HCT116 (cell line): Measurements from ENCODE around the gene RPUSD2. TPM values are rescaled to one million over a fixed set of nuclear protein-coding genes. Genes with fewer than 3 reads are reported as not detected.

Source experiments
- ATAC-seq: fragments of 200-7000 bp; cut with Tn5 transposase; 2 replicates; pipeline ENCODE4 v1.9.1; 2020; ENCODE audit warnings: mild to moderate bottlenecking, moderate library complexity
- BruUV-seq: library from RNA; stranded (reverse); fragments of 400-500 nt; replicated peaks from 2 replicates; lab custom pipeline; 2021; lab: Mats Ljungman, UMichigan
- CTCF ChIA-PET: fragments of 300-600 bp; sonication (Branson Sonifier 250); formaldehyde crosslinking; loops from one replicate; lab custom pipeline; 2021; ENCODE audit warnings: antibody characterized with exemption; lab: Charles Lee
- POLR2A ChIA-PET: fragments of 300-600, 350-600 bp; sonication (Branson Sonifier 250); formaldehyde crosslinking; loops from one replicate; lab custom pipeline; 2021; ENCODE audit warnings: antibody characterized with exemption; lab: Charles Lee
- RAD21 ChIA-PET, 2 experiments: fragments of 300-600 bp; sonication (Branson Sonifier 250); formaldehyde crosslinking; loops; one replicate each; lab custom pipeline; 2023; ENCODE audit warnings: low total read pairs in 2 of 2; ENCODE audit not compliant: uncharacterized antibody in 2 of 2, unreplicated experiment in 2 of 2, low non-redundant PET in 1 of 2; lab: Charles Lee
- DNase-seq: peaks from one replicate; pipeline ENCODE4 v3.0.0-alpha.2; 2010; ENCODE audit warnings: low read depth, low spot score
- H2AFZ ChIP-seq: fragments of 200-600 bp; shearing (Covaris generic), sonication (generic); 2 replicates; pipeline ENCODE4 v1.6.1; 2017; ENCODE audit warnings: low read depth, mixed run types, mixed read lengths, antibody characterized with exemption, low read length; ENCODE audit not compliant: poor library complexity, severe bottlenecking
- H3K27ac ChIP-seq: 2 replicates; pipeline ENCODE4 v1.5.1; 2012; ENCODE audit warnings: low read depth, low read length
- H3K27me3 ChIP-seq: fragments of 200-600 bp; sonication (generic); 2 replicates; pipeline ENCODE4 v1.6.1; 2016; ENCODE audit warnings: mixed run types, low read length, mixed read lengths; ENCODE audit not compliant: insufficient read depth
- H3K36me3 ChIP-seq, 2 experiments: fragments of 200-500 bp in 1 of 2; fragments of 200-600 bp in 1 of 2; sonication (Bioruptor generic) in 1 of 2; sonication (generic) in 1 of 2; 2 replicates each; pipeline versions ENCODE4 v1.5.1 to v1.6.1; 2014 to 2016; ENCODE audit warnings: low read length in 2 of 2, inconsistent platforms in 1 of 2, mixed read lengths in 1 of 2, mixed run types in 1 of 2; ENCODE audit not compliant: insufficient read depth in 2 of 2, control insufficient read depth in 1 of 2
- H3K4me1 ChIP-seq, 2 experiments: fragments of 200-600 bp in 1 of 2; sonication (generic) in 1 of 2; 2 replicates each; pipeline versions ENCODE4 v1.5.1 to v1.6.1; 2012 to 2017; ENCODE audit warnings: low read length in 2 of 2, inconsistent platforms in 1 of 2, mild to moderate bottlenecking in 1 of 2, mixed read lengths in 1 of 2, mixed run types in 1 of 2, moderate library complexity in 1 of 2; ENCODE audit not compliant: insufficient read depth in 2 of 2, control insufficient read depth in 1 of 2
- H3K4me2 ChIP-seq: fragments of 200-600 bp; sonication (generic); 2 replicates; pipeline ENCODE4 v1.6.1; 2017; ENCODE audit warnings: mixed run types, low read length, mixed read lengths
- H3K4me3 ChIP-seq, 2 experiments: fragments of 200-600 bp in 1 of 2; sonication (generic) in 1 of 2; replicated peaks in 1 of 2; 2 replicates each; pipeline ENCODE4 v1.5.1; 2011 to 2016; ENCODE audit warnings: low read length in 2 of 2, control low read depth in 1 of 2, low read depth in 1 of 2, mild to moderate bottlenecking in 1 of 2, mixed read lengths in 1 of 2, mixed run types in 1 of 2
- H3K79me2 ChIP-seq: fragments of 200-600 bp; sonication (generic); 2 replicates; pipeline ENCODE4 v1.6.1; 2017; ENCODE audit warnings: mild to moderate bottlenecking, mixed run types, low read length, moderate library complexity, mixed read lengths; ENCODE audit not compliant: insufficient read depth
- H3K9ac ChIP-seq: fragments of 200-600 bp; sonication (generic); 2 replicates; pipeline ENCODE4 v1.6.1; 2016; ENCODE audit warnings: low read length, mixed read lengths
- H3K9me2 ChIP-seq: fragments of 200-600 bp; sonication (generic), shearing (Covaris generic); 2 replicates; pipeline ENCODE4 v1.6.1; 2017; ENCODE audit warnings: mixed run types, mild to moderate bottlenecking, moderate library complexity; ENCODE audit not compliant: insufficient read depth
- H3K9me3 ChIP-seq, 2 experiments: fragments of 200-500 bp in 1 of 2; fragments of 200-600 bp in 1 of 2; sonication (Bioruptor generic) in 1 of 2; sonication (generic) in 1 of 2; 2 replicates each; pipeline ENCODE4 v1.6.1; 2014 to 2017; ENCODE audit warnings: low read length in 2 of 2, mixed read lengths in 2 of 2, inconsistent platforms in 1 of 2, low read depth in 1 of 2, mild to moderate bottlenecking in 1 of 2, mixed run types in 1 of 2, moderate library complexity in 1 of 2; ENCODE audit not compliant: control insufficient read depth in 1 of 2, insufficient read depth in 1 of 2
- H4K20me1 ChIP-seq: fragments of 200-600 bp; sonication (generic), shearing (Covaris generic); 2 replicates; pipeline ENCODE4 v1.6.1; 2017; ENCODE audit warnings: mixed run types, mild to moderate bottlenecking, moderate library complexity; ENCODE audit not compliant: insufficient read depth
- EZH2phosphoT487 ChIP-seq: fragments of 200-600 bp; IDR thresholded peaks from 2 replicates; pipeline ENCODE4 v1.6.1; 2018; ENCODE audit warnings: antibody characterized with exemption, borderline replicate concordance
- POLR2A ChIP-seq: IDR thresholded peaks from 2 replicates; pipeline ENCODE4 v1.7.0; 2011; ENCODE audit warnings: borderline replicate concordance; ENCODE audit not compliant: insufficient read depth, insufficient read length; ENCODE audit errors: extremely low read depth
- POLR2AphosphoS5 ChIP-seq: IDR thresholded peaks from 2 replicates; pipeline ENCODE4 v1.6.1; 2011; ENCODE audit warnings: mild to moderate bottlenecking, low read depth, low read length, moderate library complexity
- SIN3A ChIP-seq: IDR thresholded peaks from 2 replicates; pipeline ENCODE4 v1.6.1; 2012; ENCODE audit warnings: low read depth
- YY1 ChIP-seq: IDR thresholded peaks from 2 replicates; pipeline ENCODE4 v1.6.1; 2011; ENCODE audit warnings: low read length, low read depth, moderate library complexity, mild to moderate bottlenecking; ENCODE audit not compliant: insufficient replicate concordance; ENCODE audit errors: extremely low read depth
- ZFX ChIP-seq: fragments of 450-650 bp; IDR thresholded peaks from 2 replicates; pipeline ENCODE4 v1.6.1; 2017
- ZNF274 ChIP-seq: fragments of 200-500 bp; sonication (Bioruptor generic); IDR thresholded peaks from 2 replicates; pipeline ENCODE4 v1.6.1; 2014; ENCODE audit warnings: mild to moderate bottlenecking, low read depth, low read length, inconsistent platforms
- intact Hi-C: fragments of 100-400 bp; cut with micrococcal nuclease; formaldehyde crosslinking; loops from 2 replicates; pipeline ENCODE4 v1.10.0; 2022
- total RNA-seq: library from RNA; stranded (reverse); gene quantifications from one replicate; pipeline ENCODE4 v1.2.1, GENCODE V29; 2021; ENCODE audit not compliant: unreplicated experiment
- TF ChIP-seq, protein P1 (sequence below): IDR thresholded peaks from 2 replicates; pipeline ENCODE4 v1.6.1; 2012
- TF ChIP-seq, protein P2 (sequence below): IDR thresholded peaks from 2 replicates; pipeline ENCODE4 v1.6.1; 2012
- TF ChIP-seq, protein P3 (sequence below): IDR thresholded peaks from 2 replicates; pipeline ENCODE4 v1.6.1; 2011; ENCODE audit warnings: mild to moderate bottlenecking, low read length, moderate library complexity; ENCODE audit not compliant: insufficient replicate concordance; ENCODE audit errors: extremely low read depth
- TF ChIP-seq, protein P4 (sequence below): IDR thresholded peaks from 2 replicates; pipeline ENCODE4 v1.6.1; 2012; ENCODE audit warnings: low read depth

Gene RPUSD2
- total RNA-seq, 1 experiment from 2014 or later = 22.5 TPM

DNA sequence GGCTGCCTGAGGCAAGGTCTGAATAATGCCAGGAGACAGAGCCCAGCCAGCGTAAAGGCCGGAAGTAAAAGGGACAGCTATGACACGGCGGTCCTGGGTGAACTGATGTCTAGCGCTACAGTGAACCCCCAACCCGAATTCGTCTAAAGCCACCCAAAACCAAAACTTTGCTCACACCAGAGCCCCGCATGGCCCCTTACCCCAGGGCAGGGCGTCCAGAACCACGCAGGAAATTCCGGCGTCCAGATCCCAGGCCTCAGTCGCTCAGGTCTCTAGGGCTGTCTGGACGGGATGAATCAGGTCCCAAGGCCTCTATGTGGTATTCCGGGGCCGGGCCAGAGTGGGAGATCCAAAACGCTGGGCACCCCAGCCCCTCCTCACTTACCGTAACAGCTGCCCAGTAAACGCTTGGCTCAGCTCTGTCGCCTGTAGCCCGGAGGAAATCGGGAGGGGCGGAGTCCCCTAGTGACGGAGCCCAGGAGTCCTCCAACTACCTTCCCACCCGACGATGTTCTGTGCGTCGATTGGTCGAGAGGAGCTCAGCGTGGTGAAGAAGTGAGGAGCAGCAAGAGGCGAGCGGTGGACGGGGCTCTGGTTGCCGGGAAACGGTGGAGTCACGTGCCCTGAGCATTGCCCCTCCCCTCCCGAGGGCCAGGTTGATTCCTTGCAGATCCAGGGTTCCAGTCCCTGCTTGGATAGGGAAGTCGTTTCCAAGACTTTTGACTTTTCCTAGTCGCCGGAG, 4.3 kb upstream of the RPUSD2 start, which contains the start of gene CCDC32:
Gene CCDC32, minus strand, starts transcription at position 452 of the 742 bp plus-strand sequence. CDS start 2,027 bp downstream, outside the sequence.
- H3K9me3 ChIP-seq = no peaks in the 10 kb centered on the region
- no peaks in the 10 kb centered on the region for H4K20me1 ChIP-seq
- peak within 1 kb of the TSS; percentile 60 for H2AFZ ChIP-seq
- peaks cover 4 to 35% of the 10 kb centered on the region in 2 experiments; a peak in 3 of 4 replicates for H3K4me1 ChIP-seq
- peak within 1 kb of the TSS; percentile 89 for H3K9ac ChIP-seq
- H3K4me3 ChIP-seq = peak within 1 kb of the TSS; percentile 85 to 87
- peaks cover 15% of the 10 kb centered on the region for H3K79me2 ChIP-seq
- peak within 1 kb of the TSS; percentile 76 for H3K27ac ChIP-seq
- DNase-seq (peak; percentile 97), ATAC-seq (peak; percentile 94)
- peak within 1 kb of the TSS; percentile 98 for H3K4me2 ChIP-seq
- no peaks in the 10 kb centered on the region for H3K9me2 ChIP-seq
- ChIA-PET CTCF (interaction anchor here (0.7 to 1.3 kb wide), 7 partner anchors 12 to 341 kb away, joined by 3 to 7 read pairs (median 3); no protein-coding TSS in a partner anchor), POLR2A (interaction anchor here (0.6 to 1.1 kb wide), 5 partner anchors 10 to 136 kb away, joined by 3 to 16 read pairs (median 3); partner anchors contain the start of gene RAD51), RAD21 (interaction anchor here in 1 of 2 experiments (0.7 kb wide), 1 partner anchor 130 kb away, joined by 3 read pairs; the partner anchor contains the start of gene RAD51)
- TSS peak; percentile 81 for BruUV-seq
- H3K27me3 ChIP-seq = no peaks in the 10 kb centered on the region
- intact Hi-C loops = no loop called here
- TF ChIP-seq ZNF274 (no peak), POLR2A (no peak), ZFX (peak; percentile 26; the same call in 1 of the 2 replicates), EZH2phosphoT487 (no peak), YY1 (no peak), POLR2AphosphoS5 (peak; percentile 94), SIN3A (no peak)
- TF ChIP-seq, protein P1, sequence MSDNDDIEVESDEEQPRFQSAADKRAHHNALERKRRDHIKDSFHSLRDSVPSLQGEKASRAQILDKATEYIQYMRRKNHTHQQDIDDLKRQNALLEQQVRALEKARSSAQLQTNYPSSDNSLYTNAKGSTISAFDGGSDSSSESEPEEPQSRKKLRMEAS = peak; percentile 85; the same call in 1 of the 2 replicates
- TF ChIP-seq, protein P2, sequence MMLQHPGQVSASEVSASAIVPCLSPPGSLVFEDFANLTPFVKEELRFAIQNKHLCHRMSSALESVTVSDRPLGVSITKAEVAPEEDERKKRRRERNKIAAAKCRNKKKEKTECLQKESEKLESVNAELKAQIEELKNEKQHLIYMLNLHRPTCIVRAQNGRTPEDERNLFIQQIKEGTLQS = no peak
- TF ChIP-seq, protein P3, sequence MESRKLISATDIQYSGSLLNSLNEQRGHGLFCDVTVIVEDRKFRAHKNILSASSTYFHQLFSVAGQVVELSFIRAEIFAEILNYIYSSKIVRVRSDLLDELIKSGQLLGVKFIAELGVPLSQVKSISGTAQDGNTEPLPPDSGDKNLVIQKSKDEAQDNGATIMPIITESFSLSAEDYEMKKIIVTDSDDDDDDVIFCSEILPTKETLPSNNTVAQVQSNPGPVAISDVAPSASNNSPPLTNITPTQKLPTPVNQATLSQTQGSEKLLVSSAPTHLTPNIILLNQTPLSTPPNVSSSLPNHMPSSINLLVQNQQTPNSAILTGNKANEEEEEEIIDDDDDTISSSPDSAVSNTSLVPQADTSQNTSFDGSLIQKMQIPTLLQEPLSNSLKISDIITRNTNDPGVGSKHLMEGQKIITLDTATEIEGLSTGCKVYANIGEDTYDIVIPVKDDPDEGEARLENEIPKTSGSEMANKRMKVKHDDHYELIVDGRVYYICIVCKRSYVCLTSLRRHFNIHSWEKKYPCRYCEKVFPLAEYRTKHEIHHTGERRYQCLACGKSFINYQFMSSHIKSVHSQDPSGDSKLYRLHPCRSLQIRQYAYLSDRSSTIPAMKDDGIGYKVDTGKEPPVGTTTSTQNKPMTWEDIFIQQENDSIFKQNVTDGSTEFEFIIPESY = no peak
- TF ChIP-seq, protein P4, sequence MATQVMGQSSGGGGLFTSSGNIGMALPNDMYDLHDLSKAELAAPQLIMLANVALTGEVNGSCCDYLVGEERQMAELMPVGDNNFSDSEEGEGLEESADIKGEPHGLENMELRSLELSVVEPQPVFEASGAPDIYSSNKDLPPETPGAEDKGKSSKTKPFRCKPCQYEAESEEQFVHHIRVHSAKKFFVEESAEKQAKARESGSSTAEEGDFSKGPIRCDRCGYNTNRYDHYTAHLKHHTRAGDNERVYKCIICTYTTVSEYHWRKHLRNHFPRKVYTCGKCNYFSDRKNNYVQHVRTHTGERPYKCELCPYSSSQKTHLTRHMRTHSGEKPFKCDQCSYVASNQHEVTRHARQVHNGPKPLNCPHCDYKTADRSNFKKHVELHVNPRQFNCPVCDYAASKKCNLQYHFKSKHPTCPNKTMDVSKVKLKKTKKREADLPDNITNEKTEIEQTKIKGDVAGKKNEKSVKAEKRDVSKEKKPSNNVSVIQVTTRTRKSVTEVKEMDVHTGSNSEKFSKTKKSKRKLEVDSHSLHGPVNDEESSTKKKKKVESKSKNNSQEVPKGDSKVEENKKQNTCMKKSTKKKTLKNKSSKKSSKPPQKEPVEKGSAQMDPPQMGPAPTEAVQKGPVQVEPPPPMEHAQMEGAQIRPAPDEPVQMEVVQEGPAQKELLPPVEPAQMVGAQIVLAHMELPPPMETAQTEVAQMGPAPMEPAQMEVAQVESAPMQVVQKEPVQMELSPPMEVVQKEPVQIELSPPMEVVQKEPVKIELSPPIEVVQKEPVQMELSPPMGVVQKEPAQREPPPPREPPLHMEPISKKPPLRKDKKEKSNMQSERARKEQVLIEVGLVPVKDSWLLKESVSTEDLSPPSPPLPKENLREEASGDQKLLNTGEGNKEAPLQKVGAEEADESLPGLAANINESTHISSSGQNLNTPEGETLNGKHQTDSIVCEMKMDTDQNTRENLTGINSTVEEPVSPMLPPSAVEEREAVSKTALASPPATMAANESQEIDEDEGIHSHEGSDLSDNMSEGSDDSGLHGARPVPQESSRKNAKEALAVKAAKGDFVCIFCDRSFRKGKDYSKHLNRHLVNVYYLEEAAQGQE = no peak
- peaks cover 0 to 2% of the 10 kb centered on the region in 2 experiments; a peak in 2 of 4 replicates for H3K36me3 ChIP-seq
